ENCODE measurements around the gene TRIM9. TPM values are rescaled to one million over a fixed set of nuclear protein-coding genes. Genes with fewer than 3 reads are reported as not detected.

Gene TRIM9
- total and polyA plus RNA-seq, 2 of the 4 experiments (the other 2 are of a cell fraction) = under 0.01 to 0.09 TPM

DNA sequence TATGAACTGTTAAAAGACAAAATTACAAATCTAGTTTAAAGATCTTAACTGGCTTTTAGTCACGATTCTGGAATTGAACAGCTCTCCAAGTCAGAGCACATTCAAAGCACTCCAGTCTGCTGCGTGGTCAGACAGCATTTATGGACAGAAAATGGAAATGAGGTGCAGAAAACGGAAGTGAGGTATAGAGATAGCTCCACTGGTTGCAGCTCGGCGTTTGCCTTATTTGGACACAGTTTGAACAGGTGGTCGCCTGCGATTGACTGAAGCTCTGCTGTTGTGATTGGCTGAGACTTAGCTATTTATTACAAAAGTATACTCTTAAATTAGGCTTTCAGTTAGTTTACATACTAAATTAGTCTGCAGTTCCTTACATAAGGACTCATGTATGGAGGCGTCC lies 28.3 kb downstream of the TRIM9 start:
- Histone ChIP-seq H3K23ac (ENCODE audit: low read depth, low read length) (no peak overlapping the region), H3K4me3 (ENCODE audit: insufficient read depth, low read depth, low read length) (no peak overlapping the region), H4K20me1 (ENCODE audit: insufficient read depth, low read length) (no peaks in the 10 kb centered on the region), H3K9me1 (ENCODE audit: insufficient read depth, low read length) (no peaks in the 10 kb centered on the region), H2AK9ac (replicated peaks; ENCODE audit: low read depth, low read length, poor library complexity) (no peak overlapping the region), H4K8ac (ENCODE audit: low read depth in 2 of 2, low read length in 2 of 2) (no peak overlapping the region), H2BK120ac (ENCODE audit: low read depth, low read length) (no peak overlapping the region), H3K14ac (replicated peaks; ENCODE audit: low read depth, low read length) (no peak overlapping the region), H3K36me3 (ENCODE audit: control insufficient read depth, insufficient read depth, low read length) (no peaks in the 10 kb centered on the region), H3K79me1 (ENCODE audit: low read depth in 1 of 2, low read length in 2 of 2) (no peaks in the 10 kb centered on the region), H3K56ac (ENCODE audit: extremely low read depth, insufficient read depth, low read length) (no peak overlapping the region), H4K5ac (ENCODE audit: low read depth, low read length) (no peak overlapping the region), H2BK15ac (ENCODE audit: low read depth, low read length) (no peak overlapping the region), H2AK5ac (ENCODE audit: low read depth, low read length) (no peak overlapping the region), H2AFZ (replicated peaks; ENCODE audit: low read length, poor library complexity) (no peak overlapping the region), H2BK5ac (ENCODE audit: low read depth, low read length, poor library complexity, severe bottlenecking) (no peak overlapping the region), H2BK20ac (ENCODE audit: low read depth, low read length) (no peak overlapping the region), H3K27me3 (ENCODE audit: control insufficient read depth, insufficient read depth, low read length) (peaks cover 16% of the 10 kb centered on the region), H3K4ac (ENCODE audit: low read depth, low read length) (no peak overlapping the region), H3K18ac (ENCODE audit: low read depth, low read length) (no peak overlapping the region), H3K4me1 (ENCODE audit: control insufficient read depth, insufficient read depth, low read length) (no peaks in the 10 kb centered on the region), H3K27ac (ENCODE audit: insufficient read depth, low read length) (no peak overlapping the region), H4K91ac (ENCODE audit: insufficient read depth, low read depth, low read length) (no peak overlapping the region), H3K9ac (ENCODE audit: low read depth, low read length) (no peak overlapping the region), H3K9me3 (ENCODE audit: control insufficient read depth, insufficient read depth, low read length) (no peaks in the 10 kb centered on the region), H3K4me2 (ENCODE audit: low read depth, low read length) (no peak overlapping the region)
- no peak for ATAC-seq (ENCODE audit: low read depth)
- dilution Hi-C loops (cut with HindIII; ENCODE audit: low sequenced_read_pairs, unreplicated experiment) = no loop called here
- TF ChIP-seq CHD1 (IDR thresholded peaks at IDR 0.05; ENCODE audit: low read depth, low read length) (no peak), FOS (IDR thresholded peaks at IDR 0.05; ENCODE audit: low read depth, low read length) (no peak), MXI1 (IDR thresholded peaks at IDR 0.05; ENCODE audit: borderline replicate concordance, low read depth, low read length) (no peak), RAD21 (IDR thresholded peaks at IDR 0.05; ENCODE audit: low read length) (no peak), POLR2A (IDR thresholded peaks at IDR 0.05; ENCODE audit: low read depth, low read length) (no peak), SMC3 (IDR thresholded peaks at IDR 0.05; ENCODE audit: low read depth, low read length) (no peak), RFX5 (IDR thresholded peaks at IDR 0.05; ENCODE audit: low read depth, low read length) (no peak)
- TF ChIP-seq, protein P1, sequence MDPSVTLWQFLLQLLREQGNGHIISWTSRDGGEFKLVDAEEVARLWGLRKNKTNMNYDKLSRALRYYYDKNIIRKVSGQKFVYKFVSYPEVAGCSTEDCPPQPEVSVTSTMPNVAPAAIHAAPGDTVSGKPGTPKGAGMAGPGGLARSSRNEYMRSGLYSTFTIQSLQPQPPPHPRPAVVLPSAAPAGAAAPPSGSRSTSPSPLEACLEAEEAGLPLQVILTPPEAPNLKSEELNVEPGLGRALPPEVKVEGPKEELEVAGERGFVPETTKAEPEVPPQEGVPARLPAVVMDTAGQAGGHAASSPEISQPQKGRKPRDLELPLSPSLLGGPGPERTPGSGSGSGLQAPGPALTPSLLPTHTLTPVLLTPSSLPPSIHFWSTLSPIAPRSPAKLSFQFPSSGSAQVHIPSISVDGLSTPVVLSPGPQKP (IDR thresholded peaks at IDR 0.05; ENCODE audit: borderline replicate concordance, low read depth, low read length) = no peak
- no peak for DNase-seq
- intact Hi-C loops (cut with micrococcal nuclease) = no loop called here
- POLR2A ChIA-PET (ENCODE audit: unreplicated experiment) = no interaction called here
- no CpG with 5 or more reads among the region's 8 CpGs for WGBS, 2 experiments (ENCODE audit: extremely low coverage in 2 of 2, insufficient read length in 1 of 2)
- CTCF ChIA-PET = no interaction called here
- no TSS peak for BruUV-seq (replicated peaks)
- in situ Hi-C loops (cut with MboI; ENCODE audit: low sequenced_read_pairs) = no loop called here

All from IMR-90 (cell line).